GM19238 (cell line): Measurements from ENCODE around the gene ERICH6B.

Source experiments
- DNase-seq: peaks from one replicate; pipeline ENCODE4 v3.0.0; 2011; ENCODE audit warnings: low spot score; ENCODE audit not compliant: insufficient read length

The ERICH6B gene

DNA sequence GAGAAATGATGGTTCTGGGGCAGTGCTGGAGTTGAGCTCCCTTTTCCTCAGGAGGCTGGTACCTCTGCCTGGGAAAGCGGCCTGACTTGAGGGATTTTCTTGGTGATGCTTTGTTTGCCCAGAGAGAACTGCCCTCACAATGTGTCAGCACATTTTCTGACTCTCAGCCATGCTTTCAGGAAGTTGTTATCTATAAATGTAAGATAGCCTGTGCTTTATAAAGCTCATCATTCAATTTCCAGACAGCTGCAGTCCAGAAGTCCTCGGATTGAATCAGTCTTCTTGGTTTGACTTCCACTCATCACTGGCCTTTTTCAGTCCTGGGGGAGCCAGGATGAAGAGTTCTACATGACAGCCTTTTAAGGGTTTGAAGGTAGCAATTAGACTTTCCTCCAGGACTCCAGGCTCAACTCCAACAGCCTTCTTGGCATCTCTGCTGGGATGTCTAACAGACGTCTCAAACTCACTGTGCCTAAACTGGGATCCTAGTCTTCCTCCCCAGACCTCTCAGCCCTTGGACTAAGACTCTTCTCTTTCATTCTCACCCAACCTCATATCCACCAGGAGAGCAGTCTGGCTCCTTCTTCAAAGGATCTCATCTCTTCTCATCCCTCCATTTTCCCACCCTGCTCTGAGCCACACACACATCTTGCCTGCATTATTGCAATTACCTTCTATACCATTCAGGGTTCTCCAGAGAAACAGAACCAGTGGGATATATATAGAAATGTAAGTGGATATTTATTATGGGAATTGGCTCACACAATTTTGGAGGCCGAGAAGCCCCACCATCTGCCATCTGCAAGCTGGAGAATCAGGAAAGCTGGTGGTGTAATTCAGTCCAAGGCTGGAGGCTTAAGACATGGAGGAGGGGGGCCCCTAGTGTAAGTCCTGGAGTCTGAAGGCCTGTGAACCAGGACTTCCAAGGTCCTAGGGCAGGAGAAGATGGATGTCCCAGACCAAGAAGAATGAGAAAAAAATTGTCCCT, 13.1 kb downstream of the ERICH6B start:
- DNase-seq = no peak

DNA sequence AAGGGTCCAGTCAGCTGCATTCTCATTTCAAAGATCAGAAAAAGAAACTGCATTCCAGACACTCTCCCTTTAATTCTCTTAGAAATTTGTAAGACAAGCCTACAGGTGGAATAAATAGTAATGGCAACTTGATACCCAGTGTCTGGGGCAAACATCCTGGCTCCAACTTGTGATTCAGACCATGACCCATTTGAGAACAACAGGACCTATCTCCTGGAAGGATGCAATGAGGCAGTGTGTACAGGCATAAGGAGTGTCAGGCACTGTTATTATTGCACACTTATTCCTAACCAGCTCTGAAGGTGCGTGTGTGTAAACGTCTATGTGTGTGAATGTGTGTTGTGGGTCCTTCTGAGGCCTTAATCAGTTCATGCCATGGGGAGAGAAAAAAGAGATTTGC, 13.9 kb downstream of the ERICH6B start:
- no peak for DNase-seq

DNA sequence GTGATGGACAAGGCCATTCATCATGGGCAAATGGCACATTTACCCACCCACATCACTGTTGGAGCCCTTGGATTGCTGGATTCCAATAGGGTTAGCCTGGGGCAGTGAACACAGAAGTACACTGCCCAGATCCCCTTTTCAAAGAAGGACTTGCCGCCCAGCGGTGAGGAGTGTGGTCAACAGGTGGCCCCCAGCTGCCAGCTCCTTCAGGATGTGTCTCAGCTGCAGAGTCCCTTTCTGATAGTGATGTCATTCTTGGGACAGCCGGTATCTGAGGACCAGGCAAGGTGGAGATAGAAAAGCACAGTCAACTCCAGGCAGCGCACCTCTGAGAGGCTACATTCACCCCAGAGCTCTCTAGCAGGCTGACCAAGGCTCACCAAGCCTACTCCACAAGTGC, 16.9 kb downstream of the ERICH6B start:
- no peak for DNase-seq

DNA sequence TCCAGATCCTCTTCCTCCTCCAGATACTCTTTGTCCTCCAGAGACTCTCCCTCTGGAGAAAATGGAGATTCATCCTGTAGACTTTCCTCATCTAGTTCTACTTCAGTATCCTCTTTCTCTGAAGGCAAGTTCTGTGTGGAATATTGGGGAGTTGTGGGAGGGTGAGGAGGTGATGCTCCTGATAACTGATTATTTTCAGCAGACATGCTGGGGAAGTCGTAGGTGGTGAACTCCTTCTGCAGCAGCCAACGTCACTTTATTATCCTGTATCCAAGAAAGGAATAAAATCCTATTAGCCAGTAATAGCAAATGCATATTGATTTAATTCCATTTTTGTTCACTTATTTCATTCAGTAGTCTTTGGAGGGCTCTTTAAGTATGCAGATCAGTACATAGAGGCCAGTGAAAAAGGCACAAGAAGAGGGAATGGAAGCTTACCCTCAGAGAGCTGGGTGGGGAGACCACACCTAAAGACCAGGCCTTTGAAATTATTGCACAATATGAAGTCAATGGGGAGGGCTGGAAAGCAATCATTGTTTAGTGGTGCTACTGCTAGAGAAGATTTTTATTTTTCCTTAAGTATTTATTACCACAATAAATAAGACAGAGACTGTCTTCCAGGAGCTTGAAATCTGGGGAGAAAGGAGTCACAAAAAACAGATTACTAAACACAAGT, 18.6 kb downstream of the ERICH6B start:
- DNase-seq = no peak

DNA sequence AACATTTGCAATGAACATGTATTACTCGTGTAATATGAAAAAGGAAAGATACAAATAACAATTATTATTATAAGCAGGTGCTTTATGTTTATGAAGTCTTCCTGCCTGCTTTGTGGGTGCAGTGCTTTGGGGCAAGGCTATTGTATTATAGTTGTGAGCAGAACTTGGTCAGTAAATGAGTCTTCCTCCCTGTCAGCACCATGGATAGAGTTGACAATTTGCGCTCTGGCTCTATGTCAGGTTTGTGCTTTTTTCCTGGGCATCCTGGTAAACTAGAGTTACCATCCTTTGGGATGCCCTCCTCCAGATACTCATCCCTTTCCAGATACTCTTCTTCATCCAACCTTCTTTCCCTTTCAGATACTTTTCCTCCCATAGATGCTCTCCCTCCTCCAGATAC, 19.6 kb downstream of the ERICH6B start:
- no peak for DNase-seq

DNA sequence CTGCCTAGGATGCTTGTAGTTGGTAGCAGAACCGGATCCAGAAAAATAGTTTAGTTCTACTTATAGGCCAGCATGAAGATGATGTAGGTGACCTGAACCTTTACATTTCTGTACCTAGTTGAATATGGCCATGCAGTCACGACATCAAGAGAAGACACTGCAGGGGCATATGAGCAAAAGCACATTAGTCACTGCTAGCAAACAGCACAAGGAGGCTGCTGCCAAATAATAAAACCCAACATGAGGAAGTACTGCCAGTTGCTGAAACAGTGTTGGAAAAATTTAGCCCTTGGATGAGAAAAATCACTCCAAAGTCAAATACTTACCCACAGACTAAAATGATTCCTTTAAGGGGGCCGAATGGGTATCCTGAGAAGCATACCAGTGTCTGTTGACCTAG, 20.8 kb downstream of the ERICH6B start:
- DNase-seq = no peak

DNA sequence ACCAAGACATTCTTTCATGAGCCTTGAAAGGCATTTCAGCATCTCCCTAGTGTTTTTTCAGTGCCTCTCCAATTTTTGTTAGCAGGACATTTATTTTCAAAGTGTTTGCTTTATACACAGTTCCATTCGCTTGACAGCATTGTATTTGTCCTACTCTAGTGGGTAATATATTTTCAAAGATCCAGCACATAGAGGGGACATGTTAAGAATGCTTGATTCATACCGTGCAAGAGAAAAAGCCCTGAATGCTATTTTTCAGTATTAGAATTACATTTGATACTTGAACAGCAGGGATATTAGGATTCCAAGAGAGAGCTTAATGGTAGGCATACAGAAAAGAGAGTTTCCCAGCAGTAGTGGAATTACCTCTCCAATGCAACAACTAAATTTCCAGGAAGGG, 21.3 kb downstream of the ERICH6B start:
- no peak for DNase-seq

DNA sequence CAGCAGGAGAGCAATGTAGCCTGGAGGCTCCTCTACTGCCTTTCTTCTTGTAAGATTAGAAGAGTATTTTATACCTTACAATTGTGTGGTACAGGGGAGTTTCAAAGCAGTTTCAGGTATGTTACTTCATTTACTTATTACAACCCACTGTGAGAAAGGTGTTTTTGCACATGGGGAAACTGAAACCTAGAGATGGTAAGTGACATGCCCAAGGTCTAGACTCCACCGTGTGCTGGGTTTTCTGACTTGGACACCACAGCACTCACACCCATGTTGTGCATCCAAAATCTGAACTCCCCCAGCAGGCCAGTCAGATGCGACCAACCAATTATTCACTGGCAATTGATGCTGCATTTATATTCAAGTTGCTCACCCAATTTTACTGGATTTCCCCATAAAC, 22.8 kb downstream of the ERICH6B start:
- DNase-seq = no peak

DNA sequence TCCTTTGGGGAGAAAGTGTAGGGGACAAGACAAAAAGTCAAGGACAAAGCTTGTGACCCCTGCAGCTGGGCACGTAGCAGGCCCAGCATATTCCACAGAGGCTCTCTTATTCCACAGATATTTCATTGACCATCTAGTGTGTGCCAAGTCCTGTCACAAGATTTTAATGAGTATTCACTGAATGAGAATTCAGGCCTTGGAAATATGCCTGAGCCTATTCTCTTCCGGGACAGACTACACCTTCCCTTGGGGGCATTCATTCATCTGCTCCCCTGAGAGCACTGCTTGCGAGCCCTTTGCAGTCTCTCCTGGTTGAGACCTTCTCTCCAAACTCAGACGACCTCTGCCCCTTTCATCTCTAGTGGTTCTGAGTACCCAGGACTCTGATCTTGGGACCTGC, 25.5 kb downstream of the ERICH6B start:
- no peak for DNase-seq

DNA sequence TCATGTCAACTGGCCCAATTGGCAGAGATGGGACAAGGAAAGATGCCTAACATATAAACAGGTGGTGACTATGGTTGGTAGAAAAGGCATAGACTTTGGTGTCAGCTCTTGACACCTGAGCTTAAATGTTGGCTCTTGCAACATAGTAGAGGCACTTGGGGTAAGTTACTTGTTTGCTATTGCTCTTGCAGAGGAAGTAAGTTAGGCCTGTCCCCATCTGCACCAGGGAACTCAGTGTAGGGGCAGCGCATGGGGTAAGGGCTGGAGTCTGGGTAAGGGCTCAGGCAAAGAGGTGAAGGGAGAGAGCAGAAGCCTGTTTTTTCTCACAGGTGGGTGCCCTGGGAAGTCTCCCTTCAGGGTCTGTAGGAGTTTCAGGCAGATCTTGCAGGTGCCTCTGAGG, 27.6 kb downstream of the ERICH6B start:
- DNase-seq = no peak

DNA sequence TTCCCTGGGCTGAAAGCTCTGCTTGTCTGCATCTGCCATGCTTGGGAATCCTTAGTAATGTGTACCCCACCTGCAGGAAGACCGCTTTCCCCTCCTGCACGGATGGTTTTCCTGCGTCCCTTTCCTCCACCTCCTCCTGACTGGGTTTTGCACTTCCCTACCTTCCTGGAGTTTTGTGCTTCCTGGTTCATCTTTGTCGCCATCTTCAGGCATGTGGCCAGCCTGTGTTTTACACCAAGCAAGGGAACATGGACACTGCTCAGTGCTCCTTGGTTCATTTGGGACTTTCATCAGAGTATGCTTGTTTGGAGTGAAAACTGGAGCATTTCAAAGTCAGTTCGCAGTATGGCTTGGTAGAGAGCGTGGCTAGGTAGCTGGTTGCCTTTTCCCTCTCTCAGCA, 30.7 kb downstream of the ERICH6B start:
- no peak for DNase-seq

DNA sequence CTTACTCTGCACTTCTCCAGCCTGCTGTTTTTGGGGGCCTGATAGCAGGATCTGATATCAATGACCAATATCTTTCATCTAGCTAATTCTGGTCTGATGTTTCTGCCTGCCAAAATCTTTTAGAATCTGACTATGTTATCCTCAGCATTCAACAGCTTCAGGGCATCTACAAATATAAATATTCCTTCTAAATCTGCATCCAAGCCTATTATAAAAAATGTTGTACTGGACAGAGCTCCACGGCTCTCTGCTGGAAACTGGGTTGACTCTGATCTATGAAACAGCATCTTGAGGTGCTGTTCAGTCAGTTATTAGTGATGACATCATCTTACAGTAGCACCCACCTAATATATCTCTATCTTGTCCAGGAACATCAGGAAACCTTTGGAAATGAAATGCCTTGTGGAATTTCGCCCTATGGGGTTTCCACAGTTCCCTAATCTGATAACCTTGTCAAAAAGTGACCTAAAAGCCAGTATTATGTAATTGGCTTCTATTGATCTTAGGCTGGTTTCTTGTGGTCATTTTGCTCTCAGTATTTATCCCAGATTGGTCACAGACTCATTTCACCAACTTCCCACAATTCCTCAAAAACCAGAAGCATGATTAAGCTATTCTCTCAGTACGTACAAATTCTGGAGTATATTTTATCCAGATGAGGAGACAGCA, 33.0 kb downstream of the ERICH6B start:
- DNase-seq = no peak

DNA sequence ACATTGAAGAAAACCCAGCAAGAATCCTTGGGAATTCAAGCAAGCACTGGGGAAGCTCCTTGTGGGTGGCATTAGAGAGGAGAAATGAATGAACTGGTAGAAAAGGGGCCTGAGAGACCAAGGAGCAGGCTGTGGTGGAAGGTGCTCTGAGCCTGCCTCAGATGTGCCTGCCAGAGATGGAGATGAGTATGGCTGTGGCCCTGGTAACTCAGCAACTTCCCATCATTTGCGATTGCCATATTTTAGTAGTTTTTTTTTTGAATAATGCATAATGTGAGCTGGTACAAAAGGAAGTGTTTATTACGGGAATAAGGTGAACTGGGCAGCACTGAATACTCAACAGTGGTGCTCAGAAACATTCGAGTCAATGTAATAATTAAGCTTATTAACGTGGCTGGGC, 39.1 kb downstream of the ERICH6B start:
- no peak for DNase-seq

DNA sequence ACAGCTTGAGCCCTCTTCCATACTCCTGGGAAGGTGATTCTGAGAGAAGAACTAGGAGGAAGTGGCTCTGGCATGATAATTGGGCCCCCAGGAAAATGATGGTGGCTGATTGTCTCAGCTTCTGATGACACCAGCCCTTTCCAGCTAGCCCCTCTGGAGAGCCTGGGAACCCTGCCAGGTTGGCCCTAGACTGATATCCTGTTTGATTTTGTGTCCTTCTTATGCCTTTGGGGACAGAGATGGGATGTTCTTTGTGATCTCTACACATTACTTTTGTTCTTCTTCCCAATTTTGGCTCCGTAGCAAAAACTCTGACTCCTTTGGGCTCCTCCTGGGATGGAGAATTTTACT, 39.7 kb downstream of the ERICH6B start:
- DNase-seq = no peak

DNA sequence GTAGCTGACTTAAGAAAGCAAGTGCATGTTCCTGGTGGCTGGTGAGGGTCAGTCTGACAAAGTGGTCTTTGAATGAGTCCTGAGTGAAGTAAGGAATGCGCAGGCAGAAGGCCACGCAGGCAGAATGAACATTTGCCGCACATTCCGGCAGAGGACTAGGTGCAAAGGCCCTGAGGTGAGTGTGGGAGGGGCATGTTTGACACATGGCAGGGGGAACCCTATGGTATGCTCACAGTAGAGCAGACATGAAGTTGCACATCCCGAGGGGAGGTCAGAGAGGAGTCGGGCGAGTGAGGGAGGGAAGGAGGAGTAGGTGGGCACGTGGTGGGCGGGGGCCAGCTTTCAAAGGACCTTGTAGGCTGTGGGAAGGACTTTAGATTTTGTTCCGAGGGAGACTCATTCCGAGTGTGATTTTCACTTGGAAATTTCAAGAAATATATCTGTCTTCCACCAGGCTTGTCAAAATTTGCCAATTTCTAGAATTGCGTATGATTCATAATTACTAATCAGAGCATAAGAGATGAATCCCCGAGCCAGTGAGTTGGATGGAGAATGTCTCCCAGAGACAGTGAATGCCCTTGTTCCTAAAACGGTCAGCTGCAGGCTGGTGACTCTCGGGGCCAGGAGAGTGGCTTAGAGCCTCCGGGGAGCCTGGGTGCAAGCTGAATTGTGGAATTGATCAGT, 40.3 kb downstream of the ERICH6B start:
- no peak for DNase-seq

DNA sequence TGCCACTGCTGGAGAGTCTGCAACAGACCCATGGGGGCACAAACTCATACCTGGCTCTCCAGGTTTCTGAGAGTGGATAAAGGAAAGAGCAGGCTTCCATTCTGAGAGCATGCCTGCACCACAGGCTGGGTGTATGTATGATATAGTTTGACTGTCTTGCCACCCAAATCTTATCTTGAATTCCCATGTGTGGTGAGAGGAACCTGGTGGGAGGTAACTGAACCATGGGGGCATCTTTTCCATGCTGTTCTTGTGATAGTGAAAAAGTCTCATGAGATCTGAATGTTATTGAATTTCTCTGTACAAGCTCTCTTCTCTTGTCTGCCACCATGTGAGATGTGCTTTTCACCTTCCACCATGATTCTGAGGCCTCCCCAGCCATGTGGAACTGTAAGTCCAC, 50.2 kb downstream of the ERICH6B start:
- DNase-seq = no peak

DNA sequence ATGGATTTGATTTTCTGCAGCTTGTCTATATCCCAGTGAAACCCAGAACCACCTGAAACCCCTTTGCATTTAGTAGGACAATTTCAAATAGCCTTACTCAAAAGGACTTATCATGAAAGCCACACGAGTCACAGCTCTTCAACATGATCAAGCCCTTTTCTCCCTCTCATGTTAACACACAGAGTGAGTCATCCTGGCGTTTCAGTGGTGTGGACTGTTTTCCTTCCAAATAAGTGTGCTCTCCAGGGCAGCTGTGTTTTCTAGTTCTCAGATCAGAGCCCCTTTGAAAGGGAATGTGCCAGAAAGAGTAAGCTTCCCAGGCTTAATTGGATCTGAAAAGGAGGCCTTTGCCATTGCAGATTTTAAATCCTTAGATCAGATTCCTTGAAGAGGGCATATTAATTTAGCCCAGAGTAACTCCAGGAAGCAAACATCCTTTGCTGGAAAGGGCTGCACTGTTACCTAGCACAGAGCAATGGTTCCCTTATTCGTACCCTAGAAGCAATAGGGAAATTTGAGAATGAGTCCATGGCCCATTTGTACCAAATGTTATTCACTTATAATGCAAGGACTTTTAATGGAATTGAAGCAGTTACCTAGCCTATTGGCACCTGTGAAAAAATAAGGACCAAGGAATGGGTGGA, 51.3 kb downstream of the ERICH6B start:
- no peak for DNase-seq

DNA sequence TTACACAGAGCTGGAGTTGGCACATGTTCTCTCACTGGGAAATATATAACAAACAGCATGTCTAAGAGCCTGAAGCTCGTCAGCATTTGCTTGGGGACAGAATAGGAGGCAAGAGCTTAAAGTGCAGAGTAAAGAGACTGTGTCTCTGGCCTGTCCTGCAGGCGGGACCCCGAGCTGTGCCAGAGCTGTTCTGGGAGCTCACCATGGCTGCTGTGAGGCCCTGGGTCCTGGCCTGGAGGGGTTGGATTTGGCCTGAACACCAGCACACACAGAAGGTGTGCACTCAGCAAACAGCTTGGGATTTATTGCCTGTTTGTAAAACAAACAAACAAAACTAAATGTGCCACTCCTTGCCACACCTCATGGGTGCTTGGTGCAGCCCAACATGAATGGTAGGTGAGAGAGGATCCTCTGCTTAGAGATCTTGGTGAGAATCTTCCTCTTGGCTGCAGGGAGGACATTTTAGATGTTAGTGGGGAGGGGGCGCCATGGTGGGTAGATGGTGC, 60.9 kb downstream of the ERICH6B start:
- no peak for DNase-seq

DNA sequence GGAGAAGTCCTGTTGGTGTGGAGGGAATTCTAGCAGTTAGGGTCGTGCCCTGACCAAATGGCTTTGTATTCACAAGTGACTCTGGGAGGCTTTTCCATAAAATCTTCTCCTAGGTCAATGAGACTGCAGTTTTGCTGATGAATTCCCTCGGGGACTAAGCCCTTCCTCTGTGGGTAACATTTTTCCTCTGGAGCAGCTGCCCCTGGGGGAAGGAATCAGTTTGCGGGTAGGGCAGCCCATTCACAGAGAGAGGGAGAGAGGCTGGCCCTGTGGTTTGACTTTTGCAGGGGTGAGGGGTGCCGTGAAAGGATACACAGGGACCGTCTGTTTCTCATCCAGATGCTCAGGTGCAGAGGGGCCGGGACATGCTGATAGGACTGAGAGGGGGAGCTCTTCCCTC, 67.3 kb downstream of the ERICH6B start:
- DNase-seq = no peak

DNA sequence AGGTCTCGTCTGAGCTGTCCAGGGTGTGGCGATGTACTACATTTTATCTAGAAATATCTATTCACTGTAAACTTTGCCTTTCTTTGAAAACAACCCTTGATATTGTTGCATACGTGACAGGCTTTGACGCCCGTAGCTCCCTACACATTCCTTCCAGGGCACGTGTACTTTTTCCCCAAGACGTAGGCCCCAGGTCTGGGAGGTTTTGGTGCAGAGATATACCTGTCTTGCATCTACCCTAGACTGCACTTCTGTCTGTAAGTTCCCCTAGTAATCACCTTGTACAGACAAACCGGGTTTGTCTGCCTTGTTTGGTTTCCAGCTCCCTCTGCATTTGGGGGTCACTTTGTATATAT, 69.2 kb downstream of the ERICH6B start:
- DNase-seq = no peak
